HG03457 (cell line): ENCODE results near the gene LEKR1.
"Not testable (repeated sequence)": the region's sequence is repeated elsewhere in the genome, so short reads cannot be mapped to it uniquely, and the experiment has no call there.

Experiments used
- ATAC-seq: cut with Tn5 transposase; IDR thresholded peaks from one replicate; pipeline ENCODE4 v1.9.1; 2021; ENCODE audit warnings: moderate number of reproducible peaks; ENCODE audit not compliant: unreplicated experiment

Gene LEKR1

DNA sequence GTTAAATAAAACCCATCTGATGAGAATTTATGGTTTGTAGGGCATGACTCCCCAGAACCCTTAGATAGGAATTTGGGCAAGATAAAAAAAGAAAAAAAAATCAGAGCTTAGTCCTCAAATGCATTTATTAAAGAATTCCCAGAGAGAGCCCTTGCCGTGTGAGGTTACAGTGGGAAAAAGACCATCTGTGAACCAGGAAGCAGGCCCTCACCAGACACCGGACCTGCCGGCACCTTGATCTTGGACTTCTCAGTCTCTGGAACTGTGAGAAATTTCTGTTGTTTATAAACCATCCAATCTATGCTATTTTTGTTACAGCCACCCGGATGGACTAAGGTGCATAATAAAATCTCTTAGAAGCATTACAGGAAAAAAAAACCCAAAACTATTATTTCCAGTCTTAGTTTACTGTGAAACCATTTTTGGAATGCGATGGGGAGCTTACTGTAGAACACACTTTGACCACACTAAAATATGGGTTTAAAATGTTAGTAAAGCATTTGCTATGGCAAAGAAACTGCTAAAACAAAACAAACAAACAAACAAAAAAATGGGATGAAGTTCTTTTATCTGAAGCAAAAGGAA is 72.2 kb downstream of the LEKR1 start:
- no peak for ATAC-seq

DNA sequence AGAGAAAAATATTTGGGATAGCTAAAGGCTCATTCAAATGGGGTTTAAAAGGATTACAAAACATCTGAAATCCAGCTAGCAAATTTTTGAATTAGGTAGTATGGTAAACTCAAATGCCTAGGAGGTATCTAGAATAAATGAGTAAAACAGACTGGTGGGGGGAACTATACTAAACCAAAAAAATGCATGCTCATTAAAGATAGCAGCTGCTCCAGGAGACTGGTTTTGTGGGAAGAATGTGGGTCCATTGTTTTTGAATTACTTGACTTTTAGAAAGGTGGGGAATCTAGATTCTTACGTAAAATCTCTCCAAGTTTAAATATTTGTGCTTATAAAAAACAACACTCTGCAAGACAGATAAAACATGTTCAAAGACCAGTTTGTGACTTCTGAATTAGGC is 73.8 kb downstream of the LEKR1 start:
- ATAC-seq, result no peak

DNA sequence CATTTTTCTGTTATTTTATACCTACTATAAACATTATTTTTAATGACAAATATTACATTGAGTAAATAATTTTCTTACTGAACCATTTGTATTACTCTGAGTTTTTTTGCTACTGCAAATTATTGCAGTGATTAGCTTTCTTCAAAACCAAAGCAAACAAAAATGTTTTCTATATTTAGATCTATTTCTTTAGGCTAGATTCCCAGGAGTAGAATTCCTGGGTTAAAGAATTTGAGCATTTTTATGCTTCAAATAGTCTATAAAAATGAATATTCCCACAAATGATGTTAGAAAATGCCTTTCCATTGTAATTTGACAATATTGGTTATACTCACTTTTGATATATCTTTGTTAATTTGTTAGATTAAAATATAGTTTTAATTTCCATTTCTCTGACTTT is 76.8 kb downstream of the LEKR1 start:
- ATAC-seq, result no peak

DNA sequence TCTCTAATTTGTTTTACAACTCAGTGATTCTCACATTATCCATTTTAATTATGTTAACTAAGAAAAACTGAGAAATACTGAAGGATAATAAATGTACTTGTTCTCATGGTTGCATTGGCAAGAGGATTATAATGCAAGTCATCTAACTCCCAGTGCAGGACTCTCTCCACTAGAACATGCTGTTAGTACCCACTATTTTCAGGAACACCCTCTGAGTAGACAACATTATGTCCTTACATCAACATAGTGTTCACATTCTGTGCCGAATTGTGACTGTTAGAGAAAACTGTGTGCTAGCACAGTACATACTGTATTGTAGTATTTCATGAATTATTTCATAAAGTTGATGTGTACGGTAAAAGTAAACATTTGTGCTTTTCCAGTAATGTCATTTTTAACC is 80.1 kb downstream of the LEKR1 start:
- no peak for ATAC-seq

DNA sequence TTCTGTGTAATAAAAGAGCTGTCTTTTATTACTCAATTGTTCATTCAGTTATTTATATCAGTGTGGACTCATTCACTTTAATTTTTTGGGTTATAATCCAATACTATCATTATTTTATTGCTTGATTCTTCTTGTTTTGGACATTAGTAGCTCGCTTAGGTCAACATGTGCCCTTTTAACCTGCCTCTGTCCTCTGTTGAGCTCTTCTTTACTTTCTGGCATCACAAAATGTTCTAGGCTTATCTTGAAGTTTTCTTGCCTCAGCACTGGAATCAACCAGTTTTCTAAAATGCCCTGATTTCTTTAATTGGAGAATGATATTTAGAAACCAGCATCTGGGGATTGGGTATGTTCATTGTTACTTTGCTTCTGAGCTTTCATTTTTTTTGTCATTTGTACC is 82.2 kb downstream of the LEKR1 start:
- no peak for ATAC-seq

DNA sequence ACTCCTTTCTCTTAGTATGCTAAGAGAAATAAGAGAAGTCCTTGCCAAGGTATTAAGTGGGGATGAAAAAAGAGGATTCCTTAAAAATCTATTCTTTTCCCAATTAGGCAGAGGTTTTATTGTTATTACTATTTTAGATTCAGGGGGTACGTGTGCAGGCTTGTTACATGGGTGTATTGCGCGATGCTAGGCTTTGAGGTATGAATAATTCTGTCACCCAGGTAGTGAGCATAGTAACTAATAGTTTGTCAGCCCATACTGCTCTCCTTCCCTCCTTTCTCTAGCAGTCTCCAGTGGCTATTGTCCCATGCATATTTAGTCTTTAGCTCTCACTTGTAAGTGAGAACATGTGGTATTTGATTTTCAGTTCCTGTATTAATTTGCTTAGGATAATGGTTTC is 83.9 kb downstream of the LEKR1 start:
- no peak for ATAC-seq

DNA sequence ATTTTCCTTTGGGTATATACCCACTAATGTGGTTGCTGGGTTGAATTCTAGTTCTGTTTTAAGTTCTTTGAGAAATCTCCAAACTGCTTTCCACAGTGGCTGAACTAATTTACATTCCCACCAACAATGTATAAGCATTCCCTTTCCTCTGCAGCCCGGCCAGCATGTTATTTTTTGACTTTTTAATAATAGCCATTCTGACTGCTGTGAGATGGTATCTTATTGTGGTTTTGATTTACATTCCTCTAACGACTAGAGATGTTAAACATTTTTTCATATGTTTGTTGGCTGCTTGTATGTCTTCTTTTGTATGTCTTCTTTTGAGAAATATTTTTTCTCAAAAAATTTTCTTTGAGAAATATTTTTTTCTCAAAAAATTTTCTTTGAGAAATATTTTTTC is 84.7 kb downstream of the LEKR1 start:
- not testable (repeated sequence) for ATAC-seq

DNA sequence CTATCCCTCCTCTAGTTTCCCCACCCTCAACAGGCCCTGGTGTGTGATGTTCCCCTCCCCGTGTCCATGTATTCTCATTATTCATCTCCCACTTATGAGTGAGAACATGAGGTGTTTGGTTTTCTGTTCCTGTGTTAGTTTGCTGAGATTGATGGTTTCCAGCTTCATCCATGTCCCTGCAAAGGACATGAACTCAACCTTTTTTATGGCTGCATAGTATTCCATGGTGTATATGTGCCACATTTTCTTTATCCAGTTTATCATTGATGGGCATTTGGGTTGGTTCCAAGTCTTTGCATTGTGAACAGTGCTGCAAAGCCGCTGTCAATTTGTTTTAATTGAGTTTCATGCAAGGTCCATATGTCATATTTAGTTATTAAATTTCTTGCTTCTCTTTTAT is 88.1 kb downstream of the LEKR1 start:
- not testable (repeated sequence) for ATAC-seq

DNA sequence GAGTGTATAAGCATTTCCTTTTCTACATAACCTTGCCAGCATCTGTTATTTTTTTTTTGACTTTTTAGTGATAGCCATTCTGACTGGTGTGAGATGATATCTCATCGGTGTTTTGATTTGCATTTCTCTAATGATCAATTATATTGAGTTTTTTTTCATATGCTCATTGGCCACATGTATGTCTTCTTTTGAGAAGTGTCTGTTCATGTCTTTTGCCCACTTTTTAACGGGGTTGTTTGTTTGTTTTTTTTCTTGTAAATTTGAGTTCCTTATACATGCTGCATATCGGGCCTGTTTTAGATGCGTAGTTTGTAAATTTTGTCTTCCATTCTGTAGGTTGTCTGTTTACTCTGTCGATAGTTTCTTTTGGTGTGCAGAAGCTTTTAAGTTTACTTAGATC is 89.2 kb downstream of the LEKR1 start:
- no peak for ATAC-seq

DNA sequence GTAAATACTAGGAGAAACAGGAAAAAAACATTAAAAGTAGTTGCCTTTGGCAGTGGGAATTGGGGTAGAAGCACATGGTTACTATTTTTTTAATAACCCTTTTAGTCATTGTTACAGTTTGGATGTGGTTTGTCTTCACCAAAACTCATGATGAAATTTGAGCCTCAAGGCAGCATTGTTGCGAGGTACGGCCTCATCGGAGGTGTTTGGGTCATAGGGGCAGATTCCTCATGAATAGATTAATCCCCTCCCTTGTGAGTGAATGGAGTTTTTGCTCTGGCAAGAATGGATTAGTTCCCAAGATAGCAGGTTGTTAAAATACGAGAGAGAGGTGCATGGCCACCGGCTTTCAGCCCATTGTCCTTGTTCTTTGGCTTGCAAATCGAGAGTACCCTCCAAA is 92.6 kb downstream of the LEKR1 start:
- no peak for ATAC-seq

DNA sequence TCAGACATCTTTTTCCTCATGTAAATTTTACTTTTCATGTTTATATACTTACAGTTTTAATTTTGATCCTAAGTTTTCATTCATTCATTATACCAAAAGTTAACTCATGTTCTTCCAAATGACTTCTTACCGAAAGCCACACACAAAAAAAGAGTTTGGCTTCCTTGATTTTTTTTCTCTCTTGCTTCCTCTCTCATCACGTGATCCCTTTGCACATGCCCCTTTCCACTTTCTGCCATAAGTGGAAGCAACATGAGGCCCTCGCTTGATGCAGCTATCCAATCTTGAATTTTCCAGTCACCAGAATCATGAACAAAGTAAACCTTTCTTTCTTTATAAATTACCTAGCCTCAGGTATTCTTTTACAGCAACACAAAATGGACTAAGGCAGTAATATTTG is 93.7 kb downstream of the LEKR1 start:
- no peak for ATAC-seq

DNA sequence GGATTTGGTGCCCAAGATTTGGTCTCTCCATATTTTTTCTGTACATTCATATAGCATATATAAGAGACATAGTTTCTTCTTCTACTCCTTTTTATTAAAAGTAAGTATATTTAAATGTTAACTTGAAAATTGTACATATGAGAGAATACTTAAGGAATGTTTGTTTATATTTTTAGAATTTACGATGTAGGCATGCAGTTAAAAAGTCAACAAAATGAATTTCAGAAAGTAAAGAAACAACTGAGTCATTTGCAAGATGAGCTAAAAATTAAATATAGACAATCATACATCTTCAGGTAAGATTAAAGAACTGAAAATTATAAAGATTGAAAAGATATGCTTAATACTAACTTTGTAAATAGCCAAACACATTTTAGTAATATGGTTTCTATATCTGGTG is 94.2 kb downstream of the LEKR1 start:
- ATAC-seq, result no peak

DNA sequence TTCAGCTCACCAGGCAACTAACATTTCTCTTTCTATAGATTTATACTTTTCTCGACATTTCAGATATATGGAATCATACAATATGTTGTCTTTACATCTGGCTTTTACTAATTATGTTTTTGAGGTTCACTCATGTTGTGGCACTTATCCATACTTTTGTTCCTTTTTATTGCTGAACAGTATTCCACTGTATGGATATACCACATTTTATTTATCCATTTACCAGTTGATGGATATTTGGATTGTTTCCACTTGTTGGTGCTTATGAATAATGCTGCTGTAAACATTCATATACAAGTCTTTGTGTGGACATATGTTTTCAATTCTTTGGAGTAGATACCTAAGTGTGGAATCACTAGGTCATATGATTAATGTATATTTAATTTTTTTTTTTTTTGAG is 97.2 kb downstream of the LEKR1 start:
- ATAC-seq, result no peak

DNA sequence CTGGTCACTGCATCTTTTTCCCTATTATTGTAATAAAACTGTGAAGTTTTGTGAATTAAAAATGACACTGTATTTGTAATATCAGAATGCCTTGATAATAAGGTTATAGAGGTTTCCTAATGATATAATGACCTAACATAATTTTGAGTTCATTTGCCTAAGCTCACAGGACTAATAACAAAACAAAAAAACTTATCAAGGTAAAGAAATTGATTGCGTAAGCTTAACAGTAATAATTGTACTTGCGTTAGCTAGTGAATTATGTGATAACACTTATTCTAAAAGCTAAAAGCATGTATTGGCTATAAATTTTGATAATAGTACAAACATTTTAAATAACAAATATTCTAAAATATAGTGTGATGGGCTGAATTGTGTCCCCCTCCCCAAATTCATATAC is 112.6 kb downstream of the LEKR1 start:
- ATAC-seq, result no peak

DNA sequence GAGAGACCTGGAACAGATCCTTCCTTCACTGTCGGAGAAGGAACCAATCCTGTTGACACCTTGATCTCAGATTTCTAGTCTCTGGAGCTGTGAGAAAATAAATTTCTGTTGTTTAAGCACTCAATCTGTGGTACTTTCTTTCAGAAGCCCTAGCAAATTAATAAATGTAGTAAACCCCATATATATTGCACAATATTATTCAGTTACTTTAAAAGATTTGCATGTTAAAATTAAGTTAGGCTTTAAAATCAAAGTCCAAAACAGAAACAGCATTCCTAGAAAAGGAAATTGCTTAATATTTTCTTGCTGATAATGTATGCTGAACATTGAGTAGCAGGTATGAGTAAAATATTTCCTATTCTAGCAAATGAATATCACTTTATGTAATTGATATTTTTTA is 113.2 kb downstream of the LEKR1 start:
- ATAC-seq, result no peak

DNA sequence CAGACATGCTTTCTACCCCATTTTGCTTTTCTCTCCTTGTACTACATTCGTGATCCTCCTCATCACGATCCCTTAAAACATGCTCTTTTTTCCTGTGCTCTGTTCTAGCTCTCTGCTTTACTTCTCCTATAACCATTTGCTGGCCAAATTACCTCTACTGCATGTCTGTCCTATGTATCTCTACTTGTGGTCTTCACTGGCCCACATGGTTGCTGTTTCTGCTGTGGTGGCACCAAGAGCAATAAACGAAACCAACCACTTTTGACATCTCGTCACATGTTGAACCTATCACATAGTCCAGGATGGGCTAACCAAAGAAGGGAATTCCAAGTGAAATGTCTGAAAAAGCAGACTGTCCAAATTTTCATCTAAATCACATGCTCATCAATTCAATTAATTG is 115.2 kb downstream of the LEKR1 start:
- no peak for ATAC-seq

DNA sequence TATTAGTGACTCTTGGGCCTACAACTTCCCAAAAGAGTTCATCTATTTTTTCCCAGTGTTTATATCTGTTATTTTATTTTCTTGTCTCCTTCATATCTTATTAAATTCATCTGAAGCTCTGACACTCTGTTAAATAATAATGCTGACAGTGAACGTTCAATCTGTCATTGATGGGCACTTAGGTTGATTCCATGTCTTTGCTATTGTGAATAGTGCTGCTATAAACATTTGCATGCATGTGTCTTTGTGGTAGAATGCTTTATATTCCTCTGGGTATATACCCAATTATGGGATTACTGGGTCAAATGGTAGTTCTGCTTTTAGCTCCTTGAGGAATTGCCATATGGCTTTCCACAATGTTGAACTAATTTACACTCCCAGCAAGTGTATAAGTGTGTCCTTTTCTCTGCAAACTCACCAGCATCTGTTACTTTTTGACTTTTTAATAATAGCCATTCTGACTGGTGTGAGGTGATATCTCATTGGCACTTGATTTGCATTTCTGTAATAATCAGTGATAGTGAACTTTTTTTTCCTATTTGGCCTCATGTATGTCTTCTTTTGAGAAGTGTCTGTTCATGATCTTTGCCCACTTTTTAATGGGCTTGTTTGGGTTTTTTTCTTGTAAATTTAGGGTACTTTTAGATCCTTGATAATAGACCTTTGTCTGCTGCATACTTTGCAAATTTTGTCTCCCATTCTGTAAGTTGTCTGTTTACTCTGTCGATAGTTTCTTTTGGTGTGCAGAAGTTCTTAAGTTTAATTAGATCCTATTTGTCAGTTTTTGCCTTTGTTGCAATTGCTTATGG is 122.5 kb downstream of the LEKR1 start:
- ATAC-seq, result no peak

DNA sequence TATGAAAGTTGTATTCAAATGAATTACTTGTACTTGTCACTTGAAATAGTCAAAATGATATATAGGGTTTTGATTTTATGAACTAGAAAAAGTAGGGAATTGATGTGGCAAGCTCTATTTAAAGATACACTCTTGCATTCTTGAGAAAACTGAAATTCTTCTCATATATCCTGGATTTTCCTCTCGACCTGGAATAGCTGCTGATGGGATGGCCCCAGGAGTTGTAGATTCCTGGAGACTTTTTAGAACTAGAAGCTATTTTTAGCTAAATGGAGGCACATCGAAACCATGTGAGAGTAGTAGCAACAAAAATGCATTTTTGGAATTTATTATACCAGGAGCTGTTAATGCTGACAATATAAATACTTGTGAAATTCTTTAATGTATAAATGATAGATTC is 125.9 kb downstream of the LEKR1 start:
- no peak for ATAC-seq

DNA sequence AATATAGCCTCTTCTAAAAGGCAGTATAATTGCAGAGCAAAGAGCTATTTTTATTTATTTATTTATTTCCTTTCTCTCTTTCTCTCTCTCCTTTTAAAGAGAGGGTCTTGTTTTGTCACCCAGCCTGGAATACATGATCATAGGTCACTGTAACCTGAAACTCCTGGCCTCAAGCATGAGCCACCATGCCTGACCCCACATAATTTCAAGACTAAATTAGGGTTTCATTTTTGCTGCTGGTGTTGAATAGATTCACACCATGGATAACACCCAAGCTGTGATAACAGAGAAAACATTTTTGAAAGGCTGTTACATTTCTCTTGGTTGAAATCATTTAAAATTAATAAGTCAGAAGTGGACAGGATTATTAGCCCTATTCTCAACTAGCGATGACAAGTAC is 131.6 kb downstream of the LEKR1 start:
- ATAC-seq, result no peak

DNA sequence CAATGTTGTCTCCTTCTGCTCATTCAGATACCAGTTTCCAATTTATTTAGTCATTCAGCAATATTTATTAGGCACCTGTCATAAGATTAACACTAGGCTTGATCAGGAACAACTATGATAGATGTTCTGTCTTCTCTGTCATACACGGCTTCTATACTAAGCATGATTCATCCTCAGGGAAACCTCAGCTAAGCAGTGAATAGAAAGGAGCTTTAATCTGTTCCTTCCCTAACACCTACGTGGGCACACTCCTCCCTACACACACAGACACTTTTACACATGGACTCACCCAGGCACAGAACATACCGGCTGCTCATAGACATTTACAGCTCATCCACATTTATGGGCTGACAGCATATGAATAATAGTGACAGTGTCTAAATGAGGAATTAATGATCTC is 136.9 kb downstream of the LEKR1 start:
- no peak for ATAC-seq

DNA sequence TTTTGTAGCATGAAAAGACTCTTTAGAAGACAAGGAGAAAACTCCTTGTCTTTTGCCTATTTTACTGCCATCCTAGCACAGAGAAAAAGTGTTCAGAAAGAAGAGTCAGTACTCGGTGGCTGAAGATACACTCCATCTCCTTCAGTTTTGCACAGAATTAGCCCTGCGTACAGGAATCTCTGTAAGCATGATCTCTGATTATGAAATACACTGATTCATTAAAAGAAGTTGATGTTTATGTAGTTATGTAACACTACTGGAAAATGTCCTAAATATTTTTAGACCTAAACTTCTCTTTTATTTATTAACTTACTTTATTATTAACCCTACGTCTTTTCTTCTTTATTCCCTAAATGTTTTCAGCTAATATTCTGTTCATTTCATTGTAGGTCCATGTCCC is 138.4 kb downstream of the LEKR1 start:
- ATAC-seq, result no peak

DNA sequence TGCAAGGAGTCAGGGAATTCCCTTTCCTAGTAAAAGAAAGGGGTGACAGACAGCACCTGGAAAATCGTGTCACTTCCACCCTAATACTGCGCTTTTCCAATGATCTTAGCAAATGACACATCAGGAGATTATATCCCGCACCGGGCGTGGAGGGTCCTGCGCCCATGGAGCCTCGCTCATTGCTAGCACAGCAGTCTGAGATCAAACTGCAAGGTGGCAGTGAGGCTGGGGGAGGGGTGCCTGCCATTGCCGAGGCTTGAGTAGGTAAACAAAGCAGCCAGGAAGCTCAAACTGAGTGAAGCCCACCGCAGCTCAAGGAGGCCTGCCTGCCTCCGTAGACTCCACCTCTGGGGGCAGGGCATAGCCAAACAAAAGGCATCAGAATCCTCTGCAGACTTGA is 140.2 kb downstream of the LEKR1 start:
- not testable (repeated sequence) for ATAC-seq

DNA sequence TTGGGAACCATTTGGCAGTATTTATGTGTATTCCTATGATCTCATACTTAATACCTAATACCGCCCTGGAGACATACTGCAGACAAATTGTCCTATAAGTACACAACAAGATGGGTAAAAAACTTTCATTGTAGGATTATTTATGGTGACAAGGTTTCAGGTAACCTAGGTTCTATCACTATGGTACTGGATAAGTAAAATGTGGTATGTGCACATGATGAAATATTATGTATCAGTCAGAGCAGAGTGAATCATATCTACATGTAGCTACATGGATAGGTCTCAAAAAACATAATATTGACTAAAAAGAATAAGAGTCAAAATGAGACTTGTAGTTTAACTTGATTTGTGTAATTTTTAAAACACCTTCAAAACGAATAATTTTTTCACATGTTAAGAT is 147.8 kb downstream of the LEKR1 start:
- ATAC-seq, result no peak
